H1 (cell line): ENCODE measurements around the gene NFASC. TPM values are rescaled to one million over a fixed set of nuclear protein-coding genes. Genes with fewer than 3 reads are reported as not detected.

Experiments
- HDAC6 ChIP-seq: IDR thresholded peaks from one replicate; pipeline ENCODE4 v1.7.1; 2012; ENCODE audit warnings: low read depth, mild to moderate bottlenecking, inconsistent platforms, low read length, moderate library complexity
- SP4 ChIP-seq: IDR thresholded peaks from 2 replicates; pipeline ENCODE4 v1.6.1; 2012; ENCODE audit warnings: low read length, inconsistent platforms
- SRF ChIP-seq: IDR thresholded peaks from 2 replicates; pipeline ENCODE4 v1.6.1; 2011; ENCODE audit warnings: mild to moderate bottlenecking, low read depth, low read length, moderate library complexity
- SUZ12 ChIP-seq: fragments of 200-600 bp; sonication (generic); IDR thresholded peaks from 2 replicates; pipeline ENCODE4 v1.6.1; 2012; ENCODE audit warnings: mild to moderate bottlenecking, inconsistent platforms, low read length, moderate library complexity, mixed read lengths
- TAF7 ChIP-seq: optimal IDR thresholded peaks from 2 replicates; pipeline ENCODE3; 2011; ENCODE audit warnings: low read depth, mild to moderate bottlenecking, inconsistent platforms, low read length, moderate library complexity, borderline replicate concordance
- polyA plus RNA-seq, 7 experiments: library from polyadenylated mRNA; depleted of rRNA in 3 of 7; stranded (reverse) in 5 of 7; unstranded in 2 of 7; fragments of >200 nt in 5 of 7; fragments of 200-250 nt in 2 of 7; gene quantifications; 1 replicate in 5 of 7; 2 replicates in 1 of 7; 4 replicates in 1 of 7; pipeline versions ENCODE4 v1.2.1 to v1.2.3, GENCODE V29; 2011 to 2013; ENCODE audit warnings: missing spikeins in 2 of 7, mixed read lengths in 2 of 7
- total RNA-seq: library from RNA; stranded (reverse); fragmentation: NEBNext Ultra II Directional; extraction: Animal tissue kit (Norgen Biotek cat#: 25700); gene quantifications from 2 replicates; pipeline ENCODE4 v1.2.1, GENCODE V29; 2021
- TF ChIP-seq, protein P1 (sequence below): IDR thresholded peaks from 2 replicates; pipeline ENCODE4 v1.6.1; 2012; ENCODE audit warnings: inconsistent platforms

NFASC gene
- total and polyA plus RNA-seq, 2 of the 8 experiments (the other 6 are each of a cell fraction or from before 2014, with no cell fraction given), result 5.0 to 15.2 TPM

GRCh38 chr1:204874274-204874673, 3.6 kb downstream of the NFASC start (continued):
- TF ChIP-seq, protein P1, sequence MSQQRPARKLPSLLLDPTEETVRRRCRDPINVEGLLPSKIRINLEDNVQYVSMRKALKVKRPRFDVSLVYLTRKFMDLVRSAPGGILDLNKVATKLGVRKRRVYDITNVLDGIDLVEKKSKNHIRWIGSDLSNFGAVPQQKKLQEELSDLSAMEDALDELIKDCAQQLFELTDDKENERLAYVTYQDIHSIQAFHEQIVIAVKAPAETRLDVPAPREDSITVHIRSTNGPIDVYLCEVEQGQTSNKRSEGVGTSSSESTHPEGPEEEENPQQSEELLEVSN, result no peak
- TF ChIP-seq SP4, result no peak
- TF ChIP-seq TAF7, result no peak
- TF ChIP-seq SRF, result no peak
- TF ChIP-seq HDAC6, result no peak
- no peak for TF ChIP-seq SUZ12
- TF ChIP-seq, all 59 proteins: peak for 0
